Measurements from ENCODE around the gene PDLIM1. TPM values are rescaled to one million over a fixed set of nuclear protein-coding genes. Genes with fewer than 3 reads are reported as not detected.

PDLIM1 gene
- total and polyA plus RNA-seq, 2 of the 8 experiments (the other 6 are each of a cell fraction or from before 2014, with no cell fraction given), result 169 to 245 TPM

DNA sequence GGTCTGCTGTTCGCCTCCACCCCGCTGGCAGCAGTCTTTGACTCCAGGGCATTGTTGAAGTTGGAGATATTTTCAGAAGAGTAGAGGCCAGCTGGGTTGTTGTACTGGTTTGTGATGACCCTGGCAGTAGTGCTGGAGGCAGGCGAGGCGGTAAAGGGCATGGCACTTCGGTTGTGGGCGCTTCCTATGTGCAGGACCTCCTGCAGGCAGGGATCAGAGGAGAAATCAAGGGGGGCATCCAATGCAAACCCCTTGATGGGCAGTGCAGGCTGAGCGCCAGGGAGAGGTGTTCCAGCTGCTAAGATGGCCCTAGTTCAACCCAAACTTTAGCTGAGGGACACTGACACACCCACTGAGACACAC lies 27.0 kb downstream of the PDLIM1 start:
- H2BK5ac ChIP-seq (ENCODE audit: low read depth, low read length), result peak overlapping the region; percentile 94; the same call in 1 of the 2 replicates
- H2BK20ac ChIP-seq (ENCODE audit: low read length), result peak overlapping the region; percentile 98
- H3K4me3 ChIP-seq (ENCODE audit: extremely low read depth in 1 of 4, insufficient read depth in 2 of 4, low read depth in 3 of 4, low read length in 4 of 4), result peak overlapping the region in 1 of 4 experiments; percentile 13; a peak in 2 of 8 replicates
- H4K20me1 ChIP-seq (replicated peaks in 1 of 2; ENCODE audit: control insufficient read depth in 1 of 2, insufficient read depth in 2 of 2, low read length in 2 of 2), result no peaks in the 10 kb centered on the region
- H4K8ac ChIP-seq (ENCODE audit: extremely low read depth, insufficient read depth, low read length), result no peak overlapping the region; the same call in 1 of the 2 replicates
- peaks cover 6 to 31% (median 15%) of the 10 kb centered on the region in 4 experiments for H3K4me1 ChIP-seq (replicated peaks in 1 of 4; ENCODE audit: control insufficient read depth in 3 of 4, insufficient read depth in 4 of 4, low read length in 3 of 4)
- peak in 1 of 2 experiments; percentile 43 for DNase-seq (ENCODE audit: low read depth in 1 of 2, low spot score in 2 of 2)
- no peak for FAIRE-seq
- no peak overlapping the region for H3K14ac ChIP-seq (ENCODE audit: insufficient read length)
- peak overlapping the region; percentile 30 for H4K5ac ChIP-seq (ENCODE audit: insufficient read length, low read depth, low read length)
- H2BK12ac ChIP-seq (ENCODE audit: low read depth, low read length), result peak overlapping the region; percentile 97
- H2BK120ac ChIP-seq (replicated peaks; ENCODE audit: low read depth, low read length), result peak overlapping the region; percentile 47
- no peak overlapping the region for H2BK15ac ChIP-seq (ENCODE audit: low read length)
- peaks cover 0 to 5% of the 10 kb centered on the region in 2 experiments; a peak in 1 of 4 replicates for H3K79me2 ChIP-seq (ENCODE audit: control insufficient read depth in 1 of 2, insufficient read depth in 2 of 2, low read length in 2 of 2)
- H3K4ac ChIP-seq (replicated peaks; ENCODE audit: insufficient read length, low read depth, low read length), result peak overlapping the region; percentile 70
- peak overlapping the region; percentile 81 for H4K91ac ChIP-seq (replicated peaks; ENCODE audit: insufficient read length, low read length)
- peak overlapping the region; percentile 60 for H3K18ac ChIP-seq (ENCODE audit: extremely low read depth, low read length)
- H3K27me3 ChIP-seq (replicated peaks in 1 of 4; ENCODE audit: control insufficient read depth in 3 of 4, extremely low read depth in 1 of 4, insufficient read depth in 3 of 4, low read length in 3 of 4), result no peaks in the 10 kb centered on the region
- peak overlapping the region; percentile 41 for H3K27ac ChIP-seq (ENCODE audit: low read depth, low read length)
- H3K9ac ChIP-seq (replicated peaks in 1 of 4; ENCODE audit: extremely low read depth in 1 of 4, low read depth in 3 of 4, low read length in 3 of 4), result 0 out of 7 replicates have a peak overlapping the region, but pooled peaks of 1 of the 4 experiments have one; percentile 6
- CTCF ChIA-PET (ENCODE audit: partially characterized antibody), result interaction anchor here (1.2 to 7.3 kb wide), 6 partner anchors 17 to 112 kb away, joined by 4 to 52 read pairs (median 8); no protein-coding TSS in a partner anchor
- H3K9me3 ChIP-seq (ENCODE audit: insufficient read depth in 2 of 2, low read depth in 1 of 2, low read length in 1 of 2), result no peaks in the 10 kb centered on the region
- TF ChIP-seq, protein P1, sequence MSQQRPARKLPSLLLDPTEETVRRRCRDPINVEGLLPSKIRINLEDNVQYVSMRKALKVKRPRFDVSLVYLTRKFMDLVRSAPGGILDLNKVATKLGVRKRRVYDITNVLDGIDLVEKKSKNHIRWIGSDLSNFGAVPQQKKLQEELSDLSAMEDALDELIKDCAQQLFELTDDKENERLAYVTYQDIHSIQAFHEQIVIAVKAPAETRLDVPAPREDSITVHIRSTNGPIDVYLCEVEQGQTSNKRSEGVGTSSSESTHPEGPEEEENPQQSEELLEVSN (IDR thresholded peaks at IDR 0.05), result no peak
- no peak for TF ChIP-seq POLR2A (IDR thresholded peaks at IDR 0.05; ENCODE audit: control extremely low read depth in 1 of 2, low read depth in 2 of 2, low read length in 2 of 2)
- TF ChIP-seq CREB1 (IDR thresholded peaks at IDR 0.05), result no peak
- no peak for TF ChIP-seq RAD21 (IDR thresholded peaks at IDR 0.05 in 1 of 2, conservative IDR thresholded peaks at IDR 0.05 in 1 of 2; ENCODE audit: low read depth in 2 of 2, low read length in 2 of 2)
- TF ChIP-seq SAP30 (IDR thresholded peaks at IDR 0.05; ENCODE audit: insufficient read depth, insufficient replicate concordance, low read length), result no peak
- TF ChIP-seq EP300 (IDR thresholded peaks at IDR 0.05; ENCODE audit: borderline replicate concordance in 1 of 2, low read depth in 2 of 2, low read length in 2 of 2), result no peak
- TF ChIP-seq SRF (IDR thresholded peaks at IDR 0.05; ENCODE audit: low read depth, low read length), result no peak
- TF ChIP-seq SUZ12 (IDR thresholded peaks at IDR 0.05; ENCODE audit: low read length), result no peak
- TF ChIP-seq TAF1 (IDR thresholded peaks at IDR 0.05; ENCODE audit: low read depth, low read length), result no peak
- peaks cover 3% of the 10 kb centered on the region; the same call in 1 of the 2 replicates for H3K79me1 ChIP-seq (ENCODE audit: low read depth, low read length)
- H3K36me3 ChIP-seq (ENCODE audit: control insufficient read depth in 2 of 4, insufficient read depth in 4 of 4, low read length in 3 of 4), result peaks cover 7 to 82% (median 28%) of the 10 kb centered on the region in 4 experiments
- POLR2A ChIA-PET (ENCODE audit: partially characterized antibody), result interaction anchor here (1.4 to 2.6 kb wide), 4 partner anchors 11 to 34 kb away, joined by 6 to 17 read pairs (median 9); no protein-coding TSS in a partner anchor
- 79% methylated on average over 7 of the region's 7 CpGs; no CpG with 5 or more reads in 1 of the 2 experiments for WGBS, 2 experiments (ENCODE audit: extremely low coverage in 1 of 2, insufficient coverage in 1 of 2, insufficient read length in 1 of 2, insufficient replicate concordance in 2 of 2, low coverage in 1 of 2, low lambda C conversion rate in 2 of 2, missing lambda C conversion rate in 1 of 2)
- H3K56ac ChIP-seq (replicated peaks; ENCODE audit: insufficient read length, low read depth, low read length), result no peak overlapping the region
- H2AK5ac ChIP-seq (ENCODE audit: low read depth, low read length), result peak overlapping the region; percentile 91
- H3K23ac ChIP-seq (ENCODE audit: insufficient read length), result no peak overlapping the region
- H2AFZ ChIP-seq (ENCODE audit: low read length), result no peak overlapping the region
- H3K23me2 ChIP-seq (ENCODE audit: low read depth, low read length), result no peaks in the 10 kb centered on the region
- H3K4me2 ChIP-seq (ENCODE audit: insufficient read depth in 1 of 2, low read depth in 2 of 2, low read length in 2 of 2), result peak overlapping the region; percentile 59 to 69

All from H1 (cell line).